ENCODE data around the gene USP25.

The USP25 gene

GRCh38 chr21:15759469-15759868 lies 29.7 kb downstream of the USP25 start:
- no peak for TF ChIP-seq CTCF (IDR thresholded peaks at IDR 0.05; ENCODE audit: borderline replicate concordance, insufficient read depth, low read depth, low read length)
- H3K4me3 ChIP-seq (ENCODE audit: low read depth, low read length): no peak overlapping the region

DNA sequence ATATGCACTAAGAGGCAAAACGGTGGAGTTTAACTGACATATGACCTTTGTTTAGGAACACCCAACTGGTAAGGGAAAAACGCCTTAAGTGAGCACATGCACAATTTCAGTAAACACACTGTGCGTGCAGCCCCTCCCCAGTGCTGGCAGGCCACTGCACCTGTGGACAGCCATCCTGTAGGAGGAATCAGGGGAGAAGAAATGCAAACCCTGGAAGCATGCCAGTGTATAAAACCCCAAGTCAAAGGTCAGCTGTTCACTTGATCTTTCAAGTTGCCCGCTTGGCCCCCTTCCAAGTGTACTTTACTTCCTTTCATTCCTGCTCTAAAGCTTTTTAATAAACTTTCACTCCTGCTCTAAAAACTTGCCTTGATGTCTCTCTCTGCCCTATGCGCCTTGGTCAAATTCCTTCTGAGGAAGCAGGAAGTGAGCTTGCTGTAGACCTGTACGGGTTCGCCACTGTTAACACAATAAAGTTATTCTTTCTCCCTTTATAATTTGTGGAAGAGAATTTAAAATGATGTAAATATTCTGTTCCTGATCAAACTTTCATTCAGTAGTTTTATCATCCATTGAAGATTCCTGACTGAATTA lies 31.8 kb downstream of the USP25 start:
- no peak overlapping the region for H3K4me3 ChIP-seq (ENCODE audit: low read depth, low read length)
- no peak for TF ChIP-seq CTCF (IDR thresholded peaks at IDR 0.05; ENCODE audit: borderline replicate concordance, insufficient read depth, low read depth, low read length)

- TF ChIP-seq CTCF (IDR thresholded peaks at IDR 0.05; ENCODE audit: borderline replicate concordance, insufficient read depth, low read depth, low read length): no peak
- H3K4me3 ChIP-seq (ENCODE audit: low read depth, low read length): no peak overlapping the region
These were observed 33.6 kb downstream of the USP25 start for GRCh38 chr21:15763359-15763758.

GRCh38 chr21:15764878-15765277 lies 35.1 kb downstream of the USP25 start:
- H3K4me3 ChIP-seq (ENCODE audit: low read depth, low read length): no peak overlapping the region
- no peak for TF ChIP-seq CTCF (IDR thresholded peaks at IDR 0.05; ENCODE audit: borderline replicate concordance, insufficient read depth, low read depth, low read length)

GRCh38 chr21:15766952-15767603 lies 37.3 kb downstream of the USP25 start:
- no peak for TF ChIP-seq CTCF (IDR thresholded peaks at IDR 0.05; ENCODE audit: borderline replicate concordance, insufficient read depth, low read depth, low read length)
- no peak overlapping the region for H3K4me3 ChIP-seq (ENCODE audit: low read depth, low read length)

GRCh38 chr21:15768045-15768601 lies 38.3 kb downstream of the USP25 start:
- TF ChIP-seq CTCF (IDR thresholded peaks at IDR 0.05; ENCODE audit: borderline replicate concordance, insufficient read depth, low read depth, low read length): no peak
- no peak overlapping the region for H3K4me3 ChIP-seq (ENCODE audit: low read depth, low read length)

- no peak for TF ChIP-seq CTCF (IDR thresholded peaks at IDR 0.05; ENCODE audit: borderline replicate concordance, insufficient read depth, low read depth, low read length)
- no peak overlapping the region for H3K4me3 ChIP-seq (ENCODE audit: low read depth, low read length)
These were observed 39.1 kb downstream of the USP25 start for GRCh38 chr21:15768853-15769252.

Measured in GM12875 (cell line).